GM23248 (cell line): ENCODE results near the gene HEXA.

Experiments used
- EZH2 ChIP-seq: fragments of 200-600 bp; sonication (generic); IDR thresholded peaks from 2 replicates; pipeline ENCODE4 v1.6.1; 2018; ENCODE audit warnings: antibody characterized with exemption, mild to moderate bottlenecking; ENCODE audit not compliant: insufficient read depth, poor library complexity, severe bottlenecking
- EZH2phosphoT487 ChIP-seq: fragments of 200-600 bp; sonication (generic); IDR thresholded peaks from 2 replicates; pipeline ENCODE4 v1.6.1; 2018; ENCODE audit warnings: antibody characterized with exemption, moderate library complexity, mild to moderate bottlenecking, low read depth; ENCODE audit not compliant: insufficient read depth

- TF ChIP-seq EZH2phosphoT487 (no peak), EZH2 (no peak)
These were observed 45.7 kb upstream of the HEXA start for GRCh38 chr15:72421484-72421883.
